ENCODE results near the gene GABBR2.

The GABBR2 gene

DNA sequence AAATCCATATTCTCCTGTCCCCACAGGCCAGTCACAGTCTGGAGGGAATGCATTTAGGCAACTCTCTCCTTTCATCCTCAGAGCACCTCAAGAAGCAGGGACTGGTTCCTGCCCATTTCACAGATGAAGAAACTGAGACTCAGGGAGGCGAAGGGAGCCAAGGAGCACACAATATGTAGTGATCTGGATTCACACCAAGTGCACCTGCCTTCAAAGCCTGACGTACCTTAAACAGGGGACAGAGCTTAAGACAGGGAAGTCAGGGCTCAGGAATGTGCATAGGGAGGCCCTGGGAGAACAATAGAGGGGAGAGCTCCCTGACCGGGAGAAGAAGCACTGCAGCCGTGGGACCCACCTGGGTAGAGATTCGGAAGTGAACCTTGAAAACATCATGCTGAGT lies 83.0 kb downstream of the GABBR2 start:
- Histone ChIP-seq H3K9ac (ENCODE audit: low read length) (no peak overlapping the region), H3K27me3 (replicated peaks; ENCODE audit: control insufficient read depth, insufficient read depth, low read length) (peaks cover 41% of the 10 kb centered on the region), H3K4me3 (ENCODE audit: low read length) (no peak overlapping the region), H3K9me3 (ENCODE audit: control insufficient read depth, low read length) (no peaks in the 10 kb centered on the region), H3K36me3 (ENCODE audit: control insufficient read depth, insufficient read depth, low read length, severe bottlenecking) (no peaks in the 10 kb centered on the region), H3K4me1 (ENCODE audit: control insufficient read depth, insufficient read depth, low read length) (peaks cover 4% of the 10 kb centered on the region)
- DNase-seq (ENCODE audit: low read depth): no peak

DNA sequence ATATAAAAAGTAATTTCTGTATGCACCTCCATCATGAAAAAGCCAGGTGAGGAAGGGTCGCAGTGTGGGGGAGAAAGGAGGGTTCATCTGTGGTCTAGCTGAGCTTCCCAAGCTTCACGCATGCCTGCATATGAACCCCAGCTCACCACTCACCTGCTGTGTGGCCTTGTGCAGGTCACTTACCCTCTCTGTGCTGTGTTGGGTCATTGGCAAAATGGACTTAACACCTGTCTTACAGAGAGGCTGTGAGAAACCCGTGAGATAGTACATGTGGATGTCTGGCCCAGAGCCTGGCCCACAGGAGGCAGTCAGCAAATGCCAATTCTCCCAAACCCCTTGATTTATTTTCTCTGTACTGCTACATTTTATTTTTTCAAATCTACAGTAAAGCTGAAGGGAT lies 88.9 kb downstream of the GABBR2 start:
- Histone ChIP-seq H3K27me3 (replicated peaks; ENCODE audit: control insufficient read depth, insufficient read depth, low read length) (peaks cover 36% of the 10 kb centered on the region), H3K4me3 (ENCODE audit: low read length) (no peak overlapping the region)

DNA sequence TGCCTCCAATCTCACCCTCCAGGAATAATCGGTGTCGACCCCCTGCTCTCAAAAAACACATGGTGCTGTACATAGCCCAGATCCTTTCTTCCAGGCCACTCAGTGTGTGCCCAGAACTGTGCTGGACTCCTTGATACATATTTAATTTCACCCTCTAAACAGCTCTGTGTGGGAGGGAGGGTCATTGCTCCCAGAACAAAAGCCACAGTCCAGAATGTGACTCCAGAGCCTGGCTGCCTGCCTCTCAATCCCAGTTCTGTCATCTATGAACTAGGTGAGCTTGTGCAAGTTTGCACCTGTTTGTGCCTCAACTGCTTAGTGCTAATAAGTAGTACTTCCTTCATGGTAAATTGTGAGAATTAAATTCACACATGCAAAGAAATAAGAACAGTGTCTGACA lies 93.1 kb downstream of the GABBR2 start:
- no peak for DNase-seq (ENCODE audit: low read depth)
- no peaks in the 10 kb centered on the region for H3K4me1 ChIP-seq (ENCODE audit: control insufficient read depth, insufficient read depth, low read length)
- H3K9me3 ChIP-seq (ENCODE audit: control insufficient read depth, low read length): peaks cover 7% of the 10 kb centered on the region
- H3K27me3 ChIP-seq (replicated peaks; ENCODE audit: control insufficient read depth, insufficient read depth, low read length): peaks cover 24% of the 10 kb centered on the region
- no peak overlapping the region for H3K4me3 ChIP-seq (ENCODE audit: low read length)
- no peaks in the 10 kb centered on the region for H3K36me3 ChIP-seq (ENCODE audit: control insufficient read depth, insufficient read depth, low read length, severe bottlenecking)
- H3K9ac ChIP-seq (ENCODE audit: low read length): no peak overlapping the region

More for the DNA sequence above, 88.9 kb downstream of the GABBR2 start:
- no peaks in the 10 kb centered on the region for H3K4me1 ChIP-seq (ENCODE audit: control insufficient read depth, insufficient read depth, low read length)
- DNase-seq (ENCODE audit: low read depth): no peak
- no peak overlapping the region for H3K9ac ChIP-seq (ENCODE audit: low read length)
- H3K9me3 ChIP-seq (ENCODE audit: control insufficient read depth, low read length): peaks cover 7% of the 10 kb centered on the region
- no peaks in the 10 kb centered on the region for H3K36me3 ChIP-seq (ENCODE audit: control insufficient read depth, insufficient read depth, low read length, severe bottlenecking)

- H3K27me3 ChIP-seq (replicated peaks; ENCODE audit: control insufficient read depth, insufficient read depth, low read length): peaks cover 21% of the 10 kb centered on the region
- no peak for DNase-seq (ENCODE audit: low read depth)
- H3K4me1 ChIP-seq (ENCODE audit: control insufficient read depth, insufficient read depth, low read length): no peaks in the 10 kb centered on the region
These were observed 93.8 kb downstream of the GABBR2 start for GRCh38 chr9:98614941-98615340.

DNA sequence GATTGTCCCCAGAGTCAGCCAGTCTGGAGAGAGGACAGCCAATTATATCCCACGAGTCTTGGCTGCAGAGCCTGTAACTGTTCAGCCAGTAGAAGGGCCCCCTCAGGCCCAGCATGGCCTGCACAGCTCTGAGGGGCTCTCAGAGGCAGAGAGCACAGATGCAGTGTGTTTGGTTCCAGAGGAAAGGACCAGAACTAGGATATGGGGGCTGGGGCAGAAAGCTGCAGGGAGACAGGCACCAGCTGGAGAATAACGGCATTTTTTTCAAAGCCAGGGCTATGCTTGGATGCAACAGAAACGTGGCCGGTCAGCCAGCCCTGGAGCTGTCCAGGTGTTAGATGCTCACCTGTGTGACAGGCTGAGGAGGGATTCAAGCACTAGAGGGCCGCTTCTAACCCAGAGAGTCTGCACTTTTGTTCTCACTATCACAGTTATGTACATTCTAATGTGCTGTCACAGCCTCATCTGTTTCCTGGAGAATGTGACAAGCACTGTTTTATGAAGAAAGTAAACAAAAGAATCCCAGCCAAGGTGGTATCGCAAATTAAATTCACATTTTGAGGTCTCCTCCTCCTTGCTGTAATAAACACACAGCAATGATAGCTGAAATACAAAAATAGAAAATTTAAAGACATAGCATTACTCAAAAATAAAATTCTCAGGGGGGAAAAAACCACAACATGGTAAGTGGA lies 96.5 kb downstream of the GABBR2 start:
- no peaks in the 10 kb centered on the region for H3K36me3 ChIP-seq (ENCODE audit: control insufficient read depth, insufficient read depth, low read length, severe bottlenecking)
- H3K4me1 ChIP-seq (ENCODE audit: control insufficient read depth, insufficient read depth, low read length): no peaks in the 10 kb centered on the region
- DNase-seq (ENCODE audit: low read depth): no peak
- H3K9me3 ChIP-seq (ENCODE audit: control insufficient read depth, low read length): peaks cover 2% of the 10 kb centered on the region
- H3K4me3 ChIP-seq (ENCODE audit: low read length): no peak overlapping the region
- H3K27me3 ChIP-seq (replicated peaks; ENCODE audit: control insufficient read depth, insufficient read depth, low read length): peaks cover 20% of the 10 kb centered on the region
- no peak overlapping the region for H3K9ac ChIP-seq (ENCODE audit: low read length)

More at GRCh38 chr9:98614941-98615340, 93.8 kb downstream of the GABBR2 start:
- H3K4me3 ChIP-seq (ENCODE audit: low read length): no peak overlapping the region
- peaks cover 7% of the 10 kb centered on the region for H3K9me3 ChIP-seq (ENCODE audit: control insufficient read depth, low read length)
- H3K9ac ChIP-seq (ENCODE audit: low read length): no peak overlapping the region
- no peaks in the 10 kb centered on the region for H3K36me3 ChIP-seq (ENCODE audit: control insufficient read depth, insufficient read depth, low read length, severe bottlenecking)

DNA sequence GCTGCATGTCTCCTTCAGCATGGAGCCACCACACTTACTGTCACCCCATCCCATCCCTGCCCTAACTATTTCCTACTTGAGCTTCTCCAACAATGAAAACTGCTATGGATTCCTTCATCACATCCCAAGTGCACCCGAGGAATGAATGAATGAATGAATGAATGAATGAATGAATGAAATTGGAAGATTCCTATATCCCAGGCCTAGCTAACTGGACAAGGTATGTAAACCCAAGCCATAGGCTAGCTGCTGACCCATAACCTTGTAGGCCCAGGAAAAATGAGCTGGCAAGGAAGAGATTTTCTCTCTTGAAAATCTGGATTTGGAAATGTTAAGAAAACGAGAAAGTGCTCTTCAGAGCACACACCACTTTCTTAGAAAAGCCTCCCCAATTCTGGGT lies 97.4 kb downstream of the GABBR2 start:
- H3K27me3 ChIP-seq (replicated peaks; ENCODE audit: control insufficient read depth, insufficient read depth, low read length): peaks cover 18% of the 10 kb centered on the region
- no peaks in the 10 kb centered on the region for H3K36me3 ChIP-seq (ENCODE audit: control insufficient read depth, insufficient read depth, low read length, severe bottlenecking)
- DNase-seq (ENCODE audit: low read depth): no peak
- H3K4me3 ChIP-seq (ENCODE audit: low read length): no peak overlapping the region
- H3K9ac ChIP-seq (ENCODE audit: low read length): no peak overlapping the region
- H3K4me1 ChIP-seq (ENCODE audit: control insufficient read depth, insufficient read depth, low read length): no peaks in the 10 kb centered on the region
- no peaks in the 10 kb centered on the region for H3K9me3 ChIP-seq (ENCODE audit: control insufficient read depth, low read length)

- Histone ChIP-seq H3K4me3 (ENCODE audit: low read length) (no peak overlapping the region), H3K4me1 (ENCODE audit: control insufficient read depth, insufficient read depth, low read length) (no peaks in the 10 kb centered on the region), H3K36me3 (ENCODE audit: control insufficient read depth, insufficient read depth, low read length, severe bottlenecking) (no peaks in the 10 kb centered on the region), H3K27me3 (replicated peaks; ENCODE audit: control insufficient read depth, insufficient read depth, low read length) (peaks cover 14% of the 10 kb centered on the region), H3K9me3 (ENCODE audit: control insufficient read depth, low read length) (no peaks in the 10 kb centered on the region), H3K9ac (ENCODE audit: low read length) (no peak overlapping the region)
- no peak for DNase-seq (ENCODE audit: low read depth)
These were observed 98.0 kb downstream of the GABBR2 start for GRCh38 chr9:98610711-98611110.

DNA sequence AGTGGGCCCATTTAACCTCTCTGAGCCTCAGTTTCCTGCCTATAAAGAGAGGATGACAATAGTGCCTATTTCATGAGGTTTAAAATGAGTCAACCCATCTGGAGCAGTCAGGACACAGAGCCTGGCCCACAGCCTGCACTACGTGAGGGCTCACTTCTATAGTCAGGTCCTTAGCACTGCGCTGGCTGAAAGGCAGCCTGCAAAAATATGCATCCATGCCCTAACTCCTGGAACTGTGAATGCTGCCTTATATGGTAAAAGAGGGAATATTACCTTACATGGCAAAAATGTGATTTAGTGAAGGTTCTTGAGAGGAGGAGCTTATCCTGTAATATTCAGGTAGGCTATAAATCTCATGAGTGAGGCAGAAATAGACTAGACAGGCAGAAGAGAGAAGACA lies 98.5 kb downstream of the GABBR2 start:
- no peak overlapping the region for H3K4me3 ChIP-seq (ENCODE audit: low read length)
- peaks cover 9% of the 10 kb centered on the region for H3K27me3 ChIP-seq (replicated peaks; ENCODE audit: control insufficient read depth, insufficient read depth, low read length)
- no peak overlapping the region for H3K9ac ChIP-seq (ENCODE audit: low read length)
- no peaks in the 10 kb centered on the region for H3K9me3 ChIP-seq (ENCODE audit: control insufficient read depth, low read length)
- H3K36me3 ChIP-seq (ENCODE audit: control insufficient read depth, insufficient read depth, low read length, severe bottlenecking): no peaks in the 10 kb centered on the region
- no peaks in the 10 kb centered on the region for H3K4me1 ChIP-seq (ENCODE audit: control insufficient read depth, insufficient read depth, low read length)
- no peak for DNase-seq (ENCODE audit: low read depth)

- no peak overlapping the region for H3K9ac ChIP-seq (ENCODE audit: low read length)
- H3K4me1 ChIP-seq (ENCODE audit: control insufficient read depth, insufficient read depth, low read length): no peaks in the 10 kb centered on the region
- DNase-seq (ENCODE audit: low read depth): no peak
- no peaks in the 10 kb centered on the region for H3K9me3 ChIP-seq (ENCODE audit: control insufficient read depth, low read length)
- no peak overlapping the region for H3K4me3 ChIP-seq (ENCODE audit: low read length)
- H3K27me3 ChIP-seq (replicated peaks; ENCODE audit: control insufficient read depth, insufficient read depth, low read length): peaks cover 5% of the 10 kb centered on the region
- no peaks in the 10 kb centered on the region for H3K36me3 ChIP-seq (ENCODE audit: control insufficient read depth, insufficient read depth, low read length, severe bottlenecking)
These were observed 99.1 kb downstream of the GABBR2 start for GRCh38 chr9:98609646-98610045.

GRCh38 chr9:98607787-98608186 lies 100.9 kb downstream of the GABBR2 start:
- Histone ChIP-seq H3K27me3 (replicated peaks; ENCODE audit: control insufficient read depth, insufficient read depth, low read length) (peaks cover 5% of the 10 kb centered on the region), H3K36me3 (ENCODE audit: control insufficient read depth, insufficient read depth, low read length, severe bottlenecking) (no peaks in the 10 kb centered on the region), H3K9ac (ENCODE audit: low read length) (no peak overlapping the region), H3K9me3 (ENCODE audit: control insufficient read depth, low read length) (no peaks in the 10 kb centered on the region), H3K4me3 (ENCODE audit: low read length) (no peak overlapping the region), H3K4me1 (ENCODE audit: control insufficient read depth, insufficient read depth, low read length) (peaks cover 11% of the 10 kb centered on the region)
- peak; percentile 18 for DNase-seq (ENCODE audit: low read depth)

DNA sequence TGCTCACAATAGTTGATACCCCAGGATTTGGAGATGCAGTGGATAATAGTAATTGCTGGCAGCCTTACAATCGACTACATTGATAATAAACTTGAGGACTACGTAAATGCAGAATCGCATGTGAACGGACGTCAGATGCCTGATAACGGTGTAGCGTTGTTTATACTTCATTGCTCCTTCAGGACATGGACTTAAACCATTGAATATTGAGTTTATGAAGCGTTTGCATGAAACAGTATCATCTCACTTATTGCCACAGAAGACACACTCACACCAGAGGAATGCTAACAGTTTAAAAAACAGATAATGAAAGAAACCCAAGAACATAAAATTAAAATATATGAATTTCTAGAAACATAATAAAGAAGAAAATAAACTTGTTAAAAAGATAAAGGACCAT lies 101.6 kb downstream of the GABBR2 start:
- DNase-seq (ENCODE audit: low read depth): no peak
- Histone ChIP-seq H3K9me3 (ENCODE audit: control insufficient read depth, low read length) (no peaks in the 10 kb centered on the region), H3K9ac (ENCODE audit: low read length) (no peak overlapping the region), H3K4me3 (ENCODE audit: low read length) (no peak overlapping the region), H3K36me3 (ENCODE audit: control insufficient read depth, insufficient read depth, low read length, severe bottlenecking) (no peaks in the 10 kb centered on the region), H3K27me3 (replicated peaks; ENCODE audit: control insufficient read depth, insufficient read depth, low read length) (peaks cover 5% of the 10 kb centered on the region), H3K4me1 (ENCODE audit: control insufficient read depth, insufficient read depth, low read length) (peaks cover 11% of the 10 kb centered on the region)

DNA sequence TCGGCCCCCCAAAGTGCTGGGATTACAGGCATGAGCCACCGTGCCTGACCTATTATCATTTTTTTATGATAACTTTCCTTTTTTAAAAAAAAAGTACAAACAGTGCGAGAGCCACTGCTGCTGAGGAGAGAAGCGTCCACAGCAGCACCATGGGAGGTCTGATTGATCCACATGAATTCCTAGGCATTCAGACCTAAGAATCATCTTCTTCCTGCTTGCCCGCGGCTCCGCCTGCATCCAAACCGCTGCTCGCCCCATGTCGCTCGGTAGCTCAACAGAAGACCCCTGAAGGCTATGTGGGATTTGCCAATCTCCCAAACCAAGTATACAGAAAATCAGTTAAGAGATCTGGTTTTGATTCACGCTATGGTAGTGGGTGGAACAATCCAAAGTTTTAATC lies 102.0 kb downstream of the GABBR2 start:
- no peaks in the 10 kb centered on the region for H3K36me3 ChIP-seq (ENCODE audit: control insufficient read depth, insufficient read depth, low read length, severe bottlenecking)
- DNase-seq (ENCODE audit: low read depth): no peak
- no peak overlapping the region for H3K9ac ChIP-seq (ENCODE audit: low read length)
- H3K27me3 ChIP-seq (replicated peaks; ENCODE audit: control insufficient read depth, insufficient read depth, low read length): peaks cover 5% of the 10 kb centered on the region
- no peaks in the 10 kb centered on the region for H3K9me3 ChIP-seq (ENCODE audit: control insufficient read depth, low read length)
- no peak overlapping the region for H3K4me3 ChIP-seq (ENCODE audit: low read length)
- H3K4me1 ChIP-seq (ENCODE audit: control insufficient read depth, insufficient read depth, low read length): peaks cover 11% of the 10 kb centered on the region

All from adipocyte (in vitro differentiated cells).